ENCODE results near the gene FAM171A2.

- TF ChIP-seq ZNF274 (IDR thresholded peaks at IDR 0.05; ENCODE audit: low read depth, low read length), result no peak
- TF ChIP-seq YY1 (IDR thresholded peaks at IDR 0.05; ENCODE audit: insufficient read depth, insufficient read length), result no peak
- no peak for TF ChIP-seq SUZ12 (IDR thresholded peaks at IDR 0.05; ENCODE audit: extremely low read depth, insufficient read depth, insufficient read length)
Observed at GRCh38 chr17:44348988-44349364, 14.7 kb downstream of the FAM171A2 start.
